ENCODE data around the gene DNTT.
"Not testable (repeated sequence)": the region's sequence is repeated elsewhere in the genome, so short reads cannot be mapped to it uniquely, and the experiment has no call there.

The DNTT gene

GRCh38 chr10:96276831-96277230 lies 27.4 kb upstream of the DNTT start:
- no peak for DNase-seq (ENCODE audit: low spot score)

GRCh38 chr10:96279191-96279641 lies 25.0 kb upstream of the DNTT start:
- no peak for DNase-seq (ENCODE audit: low spot score)

- no peak for DNase-seq (ENCODE audit: low spot score)
Observed at GRCh38 chr10:96280859-96281258, 23.4 kb upstream of the DNTT start.

- DNase-seq (ENCODE audit: low spot score) = no peak
Observed at GRCh38 chr10:96281444-96282029, 22.7 kb upstream of the DNTT start.

- no peak for DNase-seq (ENCODE audit: low spot score)
Observed at GRCh38 chr10:96283351-96283750, 20.9 kb upstream of the DNTT start.

GRCh38 chr10:96283756-96284155 lies 20.5 kb upstream of the DNTT start:
- no peak for DNase-seq (ENCODE audit: low spot score)

GRCh38 chr10:96285331-96285752 lies 18.9 kb upstream of the DNTT start:
- no peak for DNase-seq (ENCODE audit: low spot score)

- DNase-seq (ENCODE audit: low spot score) = no peak
Observed at GRCh38 chr10:96287392-96288105, 16.7 kb upstream of the DNTT start.

- DNase-seq (ENCODE audit: low spot score) = no peak
Observed at GRCh38 chr10:96288151-96288621, 16.0 kb upstream of the DNTT start.

- DNase-seq (ENCODE audit: low spot score) = no peak
Observed at GRCh38 chr10:96289218-96289910, 14.9 kb upstream of the DNTT start.

GRCh38 chr10:96290368-96291133 lies 13.7 kb upstream of the DNTT start:
- no peak for DNase-seq (ENCODE audit: low spot score)

GRCh38 chr10:96292971-96293920 lies 11.0 kb upstream of the DNTT start:
- no peak for DNase-seq (ENCODE audit: low spot score)

GRCh38 chr10:96295475-96295874 lies 8.8 kb upstream of the DNTT start:
- no peak for DNase-seq (ENCODE audit: low spot score)

- DNase-seq (ENCODE audit: low spot score) = no peak
Observed at GRCh38 chr10:96297486-96297885, 6.7 kb upstream of the DNTT start.

- no peak for DNase-seq (ENCODE audit: low spot score)
Observed at GRCh38 chr10:96298362-96298761, 5.9 kb upstream of the DNTT start.

- DNase-seq (ENCODE audit: low spot score) = no peak
Observed at GRCh38 chr10:96299383-96299782, 4.9 kb upstream of the DNTT start.

GRCh38 chr10:96301616-96302015 lies 2.6 kb upstream of the DNTT start:
- DNase-seq (ENCODE audit: low spot score) = no peak

- no peak for DNase-seq (ENCODE audit: low spot score)
Observed at GRCh38 chr10:96305019-96305418, 785 bp downstream of the DNTT start.

- DNase-seq (ENCODE audit: low spot score) = no peak
Observed at GRCh38 chr10:96306516-96306915, 2.3 kb downstream of the DNTT start.

GRCh38 chr10:96308854-96309253 lies 4.6 kb downstream of the DNTT start:
- not testable (repeated sequence) for DNase-seq (ENCODE audit: low spot score)

- no peak for DNase-seq (ENCODE audit: low spot score)
Observed at GRCh38 chr10:96309628-96310320, 5.5 kb downstream of the DNTT start.

Data from ecto neural progenitor cell (in vitro differentiated cells).